IMR-90 (cell line): ENCODE data around the gene DOCK4.

Experiments used
- CEBPB ChIP-seq: IDR thresholded peaks from 2 replicates; pipeline ENCODE4 v1.6.1; 2012; ENCODE audit warnings: low read depth, low read length, improper control_type of control experiment
- MXI1 ChIP-seq: IDR thresholded peaks from 2 replicates; pipeline ENCODE4 v1.6.1; 2012; ENCODE audit warnings: low read depth, mild to moderate bottlenecking, low read length, moderate library complexity, borderline replicate concordance
- POLR2A ChIP-seq: IDR thresholded peaks from 2 replicates; pipeline ENCODE4 v1.6.1; 2012; ENCODE audit warnings: mild to moderate bottlenecking, low read depth, low read length
- TF ChIP-seq, protein P1 (sequence below): conservative IDR thresholded peaks from 2 replicates; pipeline ENCODE4 v1.5.1; 2012; ENCODE audit warnings: mild to moderate bottlenecking, low read depth, low read length, improper control_type of control experiment

DNA sequence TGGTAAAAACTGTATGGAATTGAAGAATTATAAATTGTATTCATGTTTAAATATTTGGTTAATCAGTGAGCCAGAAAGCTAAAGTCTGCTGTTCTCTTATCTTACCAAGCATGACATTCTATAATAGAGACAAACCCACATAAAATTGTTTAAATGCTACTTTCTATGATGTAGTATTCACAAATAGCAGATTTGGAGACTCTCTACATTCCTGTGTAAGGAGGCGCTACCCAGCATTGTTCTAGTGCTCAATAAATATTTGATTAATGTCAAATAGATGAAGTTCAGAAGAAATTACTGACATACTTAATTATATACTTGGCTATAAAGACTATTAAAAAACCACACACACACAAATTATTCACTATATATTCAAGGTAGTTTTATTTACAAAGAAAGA lies 49.8 kb downstream of the DOCK4 start:
- TF ChIP-seq, protein P1, sequence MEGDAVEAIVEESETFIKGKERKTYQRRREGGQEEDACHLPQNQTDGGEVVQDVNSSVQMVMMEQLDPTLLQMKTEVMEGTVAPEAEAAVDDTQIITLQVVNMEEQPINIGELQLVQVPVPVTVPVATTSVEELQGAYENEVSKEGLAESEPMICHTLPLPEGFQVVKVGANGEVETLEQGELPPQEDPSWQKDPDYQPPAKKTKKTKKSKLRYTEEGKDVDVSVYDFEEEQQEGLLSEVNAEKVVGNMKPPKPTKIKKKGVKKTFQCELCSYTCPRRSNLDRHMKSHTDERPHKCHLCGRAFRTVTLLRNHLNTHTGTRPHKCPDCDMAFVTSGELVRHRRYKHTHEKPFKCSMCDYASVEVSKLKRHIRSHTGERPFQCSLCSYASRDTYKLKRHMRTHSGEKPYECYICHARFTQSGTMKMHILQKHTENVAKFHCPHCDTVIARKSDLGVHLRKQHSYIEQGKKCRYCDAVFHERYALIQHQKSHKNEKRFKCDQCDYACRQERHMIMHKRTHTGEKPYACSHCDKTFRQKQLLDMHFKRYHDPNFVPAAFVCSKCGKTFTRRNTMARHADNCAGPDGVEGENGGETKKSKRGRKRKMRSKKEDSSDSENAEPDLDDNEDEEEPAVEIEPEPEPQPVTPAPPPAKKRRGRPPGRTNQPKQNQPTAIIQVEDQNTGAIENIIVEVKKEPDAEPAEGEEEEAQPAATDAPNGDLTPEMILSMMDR: no peak
- no peak for TF ChIP-seq POLR2A
- TF ChIP-seq CEBPB: no peak
- no peak for TF ChIP-seq MXI1
